H1 (cell line): ENCODE data around the gene ACP4.

ENCODE experiments used
- BCL11A ChIP-seq, 2 experiments: IDR thresholded peaks; one replicate each; pipeline ENCODE4 v1.6.1; 2011; ENCODE audit warnings: low read depth in 2 of 2, low read length in 2 of 2, mild to moderate bottlenecking in 2 of 2
- EP300 ChIP-seq, 2 experiments: IDR thresholded peaks; 1 replicate in 1 of 2; 2 replicates in 1 of 2; pipeline ENCODE4 v1.6.1; 2011 to 2012; ENCODE audit warnings: low read depth in 2 of 2, low read length in 2 of 2, mild to moderate bottlenecking in 2 of 2, borderline replicate concordance in 1 of 2, inconsistent platforms in 1 of 2, moderate library complexity in 1 of 2
- HDAC2 ChIP-seq, 2 experiments: fragments of 300-600 bp in 1 of 2; sonication (generic) in 1 of 2; IDR thresholded peaks; 2 replicates each; pipeline ENCODE4 v1.6.1; 2011 to 2012; ENCODE audit warnings: low read depth in 2 of 2, low read length in 2 of 2, mild to moderate bottlenecking in 2 of 2, moderate library complexity in 2 of 2, borderline replicate concordance in 1 of 2, inconsistent platforms in 1 of 2
- SUZ12 ChIP-seq: fragments of 200-600 bp; sonication (generic); IDR thresholded peaks from 2 replicates; pipeline ENCODE4 v1.6.1; 2012; ENCODE audit warnings: mild to moderate bottlenecking, inconsistent platforms, low read length, moderate library complexity, mixed read lengths
- TF ChIP-seq, protein P1 (sequence below), 3 experiments: IDR thresholded peaks; 1 replicate in 2 of 3; 2 replicates in 1 of 3; pipeline versions ENCODE4 v1.5.1 to v1.6.1; 2011; ENCODE audit warnings: low read length in 3 of 3, mild to moderate bottlenecking in 3 of 3, inconsistent platforms in 2 of 3, low read depth in 1 of 3, moderate library complexity in 1 of 3; ENCODE audit not compliant: insufficient read depth in 1 of 3; ENCODE audit errors: control extremely low read depth in 1 of 3

DNA sequence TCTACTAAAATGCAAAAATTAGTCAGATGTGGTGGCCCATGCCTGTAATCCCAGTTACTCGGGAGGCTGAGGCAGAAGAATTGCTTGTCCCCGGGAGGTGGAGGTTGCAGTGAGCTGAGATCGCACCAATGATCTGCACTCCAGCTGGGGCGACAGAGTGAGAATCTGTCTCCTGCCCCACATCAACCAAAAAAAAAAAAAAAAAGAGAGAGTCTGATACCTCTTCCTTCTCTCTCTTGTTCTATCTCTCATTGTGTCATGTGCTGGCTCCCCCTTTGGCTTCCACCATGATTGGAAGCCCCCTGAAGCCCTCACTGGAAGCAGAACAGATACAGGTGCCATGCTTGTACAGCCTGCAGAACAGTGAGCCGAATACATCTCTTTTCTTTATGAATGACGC lies 46.7 kb upstream of the ACP4 start:
- TF ChIP-seq, protein P1, sequence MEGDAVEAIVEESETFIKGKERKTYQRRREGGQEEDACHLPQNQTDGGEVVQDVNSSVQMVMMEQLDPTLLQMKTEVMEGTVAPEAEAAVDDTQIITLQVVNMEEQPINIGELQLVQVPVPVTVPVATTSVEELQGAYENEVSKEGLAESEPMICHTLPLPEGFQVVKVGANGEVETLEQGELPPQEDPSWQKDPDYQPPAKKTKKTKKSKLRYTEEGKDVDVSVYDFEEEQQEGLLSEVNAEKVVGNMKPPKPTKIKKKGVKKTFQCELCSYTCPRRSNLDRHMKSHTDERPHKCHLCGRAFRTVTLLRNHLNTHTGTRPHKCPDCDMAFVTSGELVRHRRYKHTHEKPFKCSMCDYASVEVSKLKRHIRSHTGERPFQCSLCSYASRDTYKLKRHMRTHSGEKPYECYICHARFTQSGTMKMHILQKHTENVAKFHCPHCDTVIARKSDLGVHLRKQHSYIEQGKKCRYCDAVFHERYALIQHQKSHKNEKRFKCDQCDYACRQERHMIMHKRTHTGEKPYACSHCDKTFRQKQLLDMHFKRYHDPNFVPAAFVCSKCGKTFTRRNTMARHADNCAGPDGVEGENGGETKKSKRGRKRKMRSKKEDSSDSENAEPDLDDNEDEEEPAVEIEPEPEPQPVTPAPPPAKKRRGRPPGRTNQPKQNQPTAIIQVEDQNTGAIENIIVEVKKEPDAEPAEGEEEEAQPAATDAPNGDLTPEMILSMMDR (IDR thresholded peaks at IDR 0.05; ENCODE audit: control extremely low read depth in 1 of 3, insufficient read depth in 1 of 3, low read depth in 1 of 3, low read length in 3 of 3), result no peak
- TF ChIP-seq HDAC2 (IDR thresholded peaks at IDR 0.05; ENCODE audit: borderline replicate concordance in 1 of 2, low read depth in 2 of 2, low read length in 2 of 2) (no peak), EP300 (IDR thresholded peaks at IDR 0.05; ENCODE audit: borderline replicate concordance in 1 of 2, low read depth in 2 of 2, low read length in 2 of 2) (no peak), SUZ12 (no peak), BCL11A (IDR thresholded peaks at IDR 0.05; ENCODE audit: low read depth in 2 of 2, low read length in 2 of 2) (no peak)
